ENCODE results near the gene SLC44A2.

SLC44A2 gene

GRCh38 chr19:10625003-10625761 lies at the start of gene SLC44A2:
TSS of gene SLC44A2 (plus strand) at chr19:10625553. CDS start at chr19:10625634, 81 bp downstream.
- no peak for DNase-seq

- no peak for DNase-seq
Measured at GRCh38 chr19:10577951-10578350, 47.4 kb upstream of the SLC44A2 start.

GRCh38 chr19:10580979-10581631 lies 44.2 kb upstream of the SLC44A2 start:
- peak; percentile 90 for DNase-seq

- no peak for DNase-seq
Measured at GRCh38 chr19:10582091-10582490, 43.3 kb upstream of the SLC44A2 start.

GRCh38 chr19:10583036-10583776 lies 42.1 kb upstream of the SLC44A2 start:
- DNase-seq, result no peak

- DNase-seq, result no peak
Measured at GRCh38 chr19:10586396-10586795, 39.0 kb upstream of the SLC44A2 start.

GRCh38 chr19:10587022-10587838 lies 38.1 kb upstream of the SLC44A2 start, which contains the start of gene AP1M2:
TSS of gene AP1M2 (minus strand) at chr19:10587312. CDS start at chr19:10587231, 81 bp downstream.
- DNase-seq, result no peak

- DNase-seq, result no peak
Measured at GRCh38 chr19:10587839-10588150, 37.6 kb upstream of the SLC44A2 start.

- no peak for DNase-seq
Measured at GRCh38 chr19:10593148-10593547, 32.2 kb upstream of the SLC44A2 start.

GRCh38 chr19:10593820-10594637 lies 31.3 kb upstream of the SLC44A2 start:
- no peak for DNase-seq

GRCh38 chr19:10600149-10600548 lies 25.2 kb upstream of the SLC44A2 start:
- DNase-seq, result no peak

- no peak for DNase-seq
Measured at GRCh38 chr19:10601999-10602329, 23.4 kb upstream of the SLC44A2 start.

- peak; percentile 89 for DNase-seq
Measured at GRCh38 chr19:10602330-10603083, 22.8 kb upstream of the SLC44A2 start.

- peak; percentile 80 for DNase-seq
Measured at GRCh38 chr19:10603084-10603872, 22.1 kb upstream of the SLC44A2 start.

- DNase-seq, result peak; percentile 23
Measured at GRCh38 chr19:10603873-10604459, 21.4 kb upstream of the SLC44A2 start.

GRCh38 chr19:10604460-10604980 lies 20.8 kb upstream of the SLC44A2 start:
- DNase-seq, result no peak

- no peak for DNase-seq
Measured at GRCh38 chr19:10611907-10612306, 13.4 kb upstream of the SLC44A2 start.

- DNase-seq, result no peak
Measured at GRCh38 chr19:10612499-10613119, 12.7 kb upstream of the SLC44A2 start.

GRCh38 chr19:10615429-10616023 lies 9.8 kb upstream of the SLC44A2 start:
- no peak for DNase-seq
